Measurements from ENCODE around the gene COX7C.

The COX7C gene

DNA sequence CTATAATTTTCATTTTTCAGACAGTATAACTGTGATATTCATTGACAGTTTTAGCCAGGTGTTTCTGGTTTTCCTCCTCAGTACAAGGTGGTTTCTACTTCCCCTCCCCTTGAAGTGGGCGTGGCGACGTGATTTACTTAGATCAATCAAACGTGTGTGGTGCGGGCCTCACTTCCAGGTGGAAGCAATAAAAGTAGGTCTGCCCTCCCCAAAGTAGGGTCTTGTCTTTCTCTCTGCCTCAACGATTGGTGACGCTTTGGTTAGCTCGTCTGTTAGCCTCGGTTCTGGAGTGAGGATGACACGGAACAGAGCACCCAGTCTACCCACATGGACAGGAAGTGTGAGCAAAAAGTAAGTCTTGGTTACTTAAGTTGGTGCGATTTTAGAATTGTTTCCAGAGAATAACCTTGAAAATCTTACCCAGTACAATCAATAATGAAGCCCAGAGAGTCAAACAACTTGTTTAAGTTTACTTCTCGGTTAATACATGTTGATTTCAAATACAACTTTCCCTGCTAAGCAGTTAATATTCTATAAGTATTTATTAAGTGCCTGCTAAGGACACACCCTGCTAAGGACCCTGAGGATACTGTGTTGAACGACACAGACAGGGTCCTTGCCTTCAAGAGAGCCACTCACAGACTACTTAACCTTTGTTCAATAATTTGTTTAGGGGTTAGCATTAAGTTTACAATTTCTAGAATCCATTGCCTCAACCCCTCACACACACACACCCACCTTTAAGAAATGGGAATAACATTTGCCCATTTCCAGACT, 48.4 kb downstream of the COX7C start:
- no peak for DNase-seq (ENCODE audit: low spot score)

DNA sequence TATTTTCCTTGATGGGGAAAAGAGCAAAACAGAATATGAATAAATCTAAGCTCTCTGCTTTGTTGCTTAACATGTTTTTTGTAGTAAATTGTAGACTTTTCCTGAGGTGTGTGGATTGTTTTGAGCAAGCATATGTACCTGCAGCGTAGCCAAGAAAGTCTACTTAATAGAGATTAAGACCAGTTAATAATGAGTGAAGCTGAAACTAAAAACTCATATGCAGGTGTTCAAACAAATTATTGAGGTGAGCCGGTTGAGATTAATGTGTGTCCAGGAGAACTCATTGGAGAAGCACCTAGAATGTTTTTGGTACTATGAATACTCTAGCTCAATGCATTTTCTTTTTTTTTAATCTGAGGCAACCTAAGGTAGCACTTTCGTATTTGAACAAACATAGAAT, 49.2 kb downstream of the COX7C start:
- DNase-seq (ENCODE audit: low spot score): no peak
